Fibroblast of skin of left quadriceps (primary cell): ENCODE measurements around the gene ZNF433.
"Not testable (repeated sequence)": the region's sequence is repeated elsewhere in the genome, so short reads cannot be mapped to it uniquely, and the experiment has no call there.

Source experiments
- DNase-seq, 2 experiments: peaks; one replicate each; pipeline ENCODE4 v3.0.0-alpha.2; 2013; ENCODE audit warnings: low read depth in 2 of 2

Gene ZNF433

GRCh38 chr19:12035220-12036172, at the start of gene ZNF433:
TSS of gene ZNF433 (minus strand) at chr19:12035679. CDS start at chr19:12035539, 140 bp downstream.
- DNase-seq: peak; percentile 45 to 58

GRCh38 chr19:12083336-12083735, 47.9 kb upstream of the ZNF433 start:
- not testable (repeated sequence) for DNase-seq

- no peak for DNase-seq
Measured at GRCh38 chr19:12077375-12077774, 41.9 kb upstream of the ZNF433 start.

GRCh38 chr19:12076331-12076730, 40.9 kb upstream of the ZNF433 start:
- DNase-seq: not testable (repeated sequence)

- DNase-seq: no peak
Measured at GRCh38 chr19:12075538-12076139, 40.2 kb upstream of the ZNF433 start.

- DNase-seq: peak; percentile 45 to 59
Measured at GRCh38 chr19:12064590-12065538, 29.4 kb upstream of the ZNF433 start, which contains the start of gene ZNF844. TSS of gene ZNF844 (plus strand) at chr19:12064731. CDS start at chr19:12064874, 143 bp downstream.

GRCh38 chr19:12055784-12056183, 20.3 kb upstream of the ZNF433 start:
- DNase-seq: no peak

- peak; percentile 63 to 66 for DNase-seq
Measured at GRCh38 chr19:12052497-12053169, 17.2 kb upstream of the ZNF433 start, which contains the start of gene ZNF878. TSS of gene ZNF878 (minus strand) at chr19:12052961. CDS start at chr19:12052801, 160 bp downstream.

- DNase-seq: no peak
Measured at GRCh38 chr19:12052091-12052496, 16.6 kb upstream of the ZNF433 start.

GRCh38 chr19:12047868-12048267, 12.4 kb upstream of the ZNF433 start:
- DNase-seq: no peak

GRCh38 chr19:12043752-12044422, 8.4 kb upstream of the ZNF433 start:
- DNase-seq: no peak

- no peak for DNase-seq
Measured at GRCh38 chr19:12042893-12043292, 7.4 kb upstream of the ZNF433 start.

- no peak for DNase-seq
Measured at GRCh38 chr19:12034620-12035019, 859 bp downstream of the ZNF433 start.

- DNase-seq: no peak
Measured at GRCh38 chr19:12034198-12034597, 1.3 kb downstream of the ZNF433 start.

GRCh38 chr19:12015753-12016116, 19.7 kb downstream of the ZNF433 start:
- DNase-seq: no peak

- DNase-seq: no peak
Measured at GRCh38 chr19:12015015-12015752, 20.3 kb downstream of the ZNF433 start.

GRCh38 chr19:12000152-12000981, 35.1 kb downstream of the ZNF433 start:
- peak in 1 of 2 experiments; percentile 11 for DNase-seq

GRCh38 chr19:11995174-11995573, 40.3 kb downstream of the ZNF433 start:
- no peak for DNase-seq

- not testable (repeated sequence) for DNase-seq
Measured at GRCh38 chr19:11991921-11992320, 43.6 kb downstream of the ZNF433 start.
